Transverse colon (tissue), 4 donors: ENCODE measurements around the gene ROBO1. TPM values are rescaled to one million over a fixed set of nuclear protein-coding genes. Genes with fewer than 3 reads are reported as not detected.

Experiments used
- DNase-seq: peaks from one replicate; pipeline ENCODE4 v3.0.0-alpha.2; 2019
- H3K27ac ChIP-seq, 4 donors: fragments of 200-600 bp; sonication (generic); 2 replicates each; pipeline ENCODE4 v1.5.1; 2016 to 2018; ENCODE audit warnings: inconsistent platforms in 4 of 4
- H3K27me3 ChIP-seq: fragments of 200-600 bp; sonication (generic); 2 replicates; pipeline ENCODE4 v1.5.1; 2017; ENCODE audit warnings: inconsistent platforms
- H3K36me3 ChIP-seq, 4 donors: fragments of 200-600 bp; sonication (generic); 2 replicates each; pipeline ENCODE4 v1.5.1; 2017 to 2019; ENCODE audit warnings: inconsistent platforms in 4 of 4
- H3K4me1 ChIP-seq, 4 donors: fragments of 200-600 bp; sonication (generic); 2 replicates each; pipeline ENCODE4 v1.5.1; 2017 to 2020; ENCODE audit warnings: inconsistent platforms in 4 of 4
- H3K4me3 ChIP-seq, 4 donors: fragments of 200-600 bp; sonication (generic); 1 replicate in 1 of 4; 2 replicates in 3 of 4; pipeline versions ENCODE4 v1.5.1 to v1.6.1; 2017 to 2019; ENCODE audit warnings: inconsistent platforms in 4 of 4
- H3K9me3 ChIP-seq, 2 donors: fragments of 200-600 bp; sonication (generic); 2 replicates each; pipeline ENCODE4 v1.5.1; 2017 to 2019; ENCODE audit warnings: inconsistent platforms in 2 of 2
- EP300 ChIP-seq: sonication (generic); formaldehyde crosslinking; IDR thresholded peaks from one replicate; pipeline ENCODE4 v1.6.1; 2017; ENCODE audit warnings: antibody characterized with exemption, low read depth
- POLR2A ChIP-seq: fragments of 450-650 bp; IDR thresholded peaks from one replicate; pipeline ENCODE4 v1.6.1; 2016; ENCODE audit warnings: antibody characterized with exemption, mild to moderate bottlenecking, moderate library complexity
- POLR2AphosphoS5 ChIP-seq, 3 donors: sonication (generic); formaldehyde crosslinking; IDR thresholded peaks; one replicate each; pipeline ENCODE4 v1.6.1; 2016; ENCODE audit warnings: antibody characterized with exemption in 3 of 3
- WGBS, 2 donors: methylation state at CpG; one replicate each; pipeline ENCODE4 v1.1.5; 2018; ENCODE audit warnings: low coverage in 1 of 2; 5-methylcytosine and 5-hydroxymethylcytosine counted together
- in situ Hi-C, 4 donors: fragments of 200-750 bp; cut with MboI; loops; one replicate each; pipeline versions ENCODE4 v1.15.0 to v1.15.1; 2017; ENCODE audit warnings: low sequenced_read_pairs in 3 of 4, low pct_ligation_motif_present in 1 of 4, low pct_unique_long_range_greater_than_20kb in 1 of 4
- intact Hi-C: fragments of 100-400 bp; cut with DNase I; formaldehyde crosslinking; loops from one replicate; pipeline ENCODE4 v1.15.1; 2023; ENCODE audit warnings: low total_unique reads
- total RNA-seq, 4 donors: library from RNA; depleted of rRNA; stranded (reverse); fragments of >200 nt; gene quantifications; one replicate each; pipeline ENCODE4 v1.1.0, GENCODE V29; 2016
- TF ChIP-seq, protein P1 (sequence below), 5 experiments: fragments of 200-600 bp in 3 of 5; fragments of 450-650 bp in 2 of 5; sonication (generic) in 3 of 5; IDR thresholded peaks; 1 replicate in 2 of 5; 2 replicates in 3 of 5; pipeline ENCODE4 v1.5.1; 2016 to 2017; ENCODE audit warnings: antibody characterized with exemption in 5 of 5, inconsistent platforms in 3 of 5, mild to moderate bottlenecking in 2 of 5, moderate library complexity in 1 of 5

The ROBO1 gene
- total RNA-seq, 4 donors from 2014 or later: 7.6 to 68.7 (median 9.1) TPM

DNA sequence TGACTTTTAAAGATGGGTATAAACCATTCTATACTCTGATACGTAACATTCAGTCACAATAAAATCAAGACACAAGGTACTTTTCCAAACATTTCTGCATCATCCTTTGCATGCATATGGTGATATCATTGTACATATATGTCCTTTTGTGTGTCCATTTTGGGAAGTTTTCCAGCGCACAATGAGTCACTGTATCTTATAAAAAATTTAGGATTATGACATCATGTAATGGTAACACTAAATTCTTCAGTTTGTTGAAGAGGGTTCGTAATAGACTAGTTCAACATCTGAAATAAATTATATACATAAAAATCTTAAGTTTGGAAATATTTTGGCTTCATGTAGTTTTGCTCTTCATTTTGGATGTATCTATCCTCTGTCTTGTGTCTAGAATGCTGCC is 480.9 kb downstream of the ROBO1 start:
- intact Hi-C loops (no loop called here), in situ Hi-C loops (no loop called here)
- no peaks in the 10 kb centered on the region for H3K36me3 ChIP-seq
- 89 to 93% methylated on average over 3 of the region's 3 CpGs for WGBS, 2 donors
- TF ChIP-seq POLR2AphosphoS5 (IDR thresholded peaks at IDR 0.05) (no peak), EP300 (no peak), POLR2A (no peak)
- TF ChIP-seq, protein P1, sequence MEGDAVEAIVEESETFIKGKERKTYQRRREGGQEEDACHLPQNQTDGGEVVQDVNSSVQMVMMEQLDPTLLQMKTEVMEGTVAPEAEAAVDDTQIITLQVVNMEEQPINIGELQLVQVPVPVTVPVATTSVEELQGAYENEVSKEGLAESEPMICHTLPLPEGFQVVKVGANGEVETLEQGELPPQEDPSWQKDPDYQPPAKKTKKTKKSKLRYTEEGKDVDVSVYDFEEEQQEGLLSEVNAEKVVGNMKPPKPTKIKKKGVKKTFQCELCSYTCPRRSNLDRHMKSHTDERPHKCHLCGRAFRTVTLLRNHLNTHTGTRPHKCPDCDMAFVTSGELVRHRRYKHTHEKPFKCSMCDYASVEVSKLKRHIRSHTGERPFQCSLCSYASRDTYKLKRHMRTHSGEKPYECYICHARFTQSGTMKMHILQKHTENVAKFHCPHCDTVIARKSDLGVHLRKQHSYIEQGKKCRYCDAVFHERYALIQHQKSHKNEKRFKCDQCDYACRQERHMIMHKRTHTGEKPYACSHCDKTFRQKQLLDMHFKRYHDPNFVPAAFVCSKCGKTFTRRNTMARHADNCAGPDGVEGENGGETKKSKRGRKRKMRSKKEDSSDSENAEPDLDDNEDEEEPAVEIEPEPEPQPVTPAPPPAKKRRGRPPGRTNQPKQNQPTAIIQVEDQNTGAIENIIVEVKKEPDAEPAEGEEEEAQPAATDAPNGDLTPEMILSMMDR (IDR thresholded peaks at IDR 0.05): no peak
- no peaks in the 10 kb centered on the region for H3K4me1 ChIP-seq
- DNase-seq: no peak
- no peaks in the 10 kb centered on the region for H3K9me3 ChIP-seq
- no peak overlapping the region for H3K4me3 ChIP-seq
- H3K27me3 ChIP-seq: no peaks in the 10 kb centered on the region
- no peak overlapping the region for H3K27ac ChIP-seq

DNA sequence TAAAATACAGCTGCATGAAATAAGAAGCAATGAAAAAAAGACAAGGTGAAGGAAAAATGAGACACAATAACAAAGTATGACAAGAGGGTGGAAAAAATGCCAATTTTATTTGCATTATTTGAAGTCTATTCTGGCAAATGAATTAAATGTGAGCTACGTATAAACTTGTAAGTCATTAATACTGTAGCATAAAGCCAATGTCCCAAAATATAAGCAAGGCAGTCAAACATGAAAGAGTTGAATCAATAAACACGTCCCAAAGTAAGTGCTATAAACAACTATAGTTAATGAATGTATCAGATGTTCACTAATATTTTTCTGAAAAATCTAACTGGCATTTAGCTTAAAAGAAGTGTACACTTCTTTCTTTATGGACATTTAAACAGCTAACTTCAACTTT is 481.9 kb downstream of the ROBO1 start:
- intact Hi-C loops (no loop called here), in situ Hi-C loops (no loop called here)
- no peak for TF ChIP-seq POLR2A
- no peak for TF ChIP-seq POLR2AphosphoS5 (IDR thresholded peaks at IDR 0.05)
- TF ChIP-seq, protein P1 (IDR thresholded peaks at IDR 0.05): no peak
- no peak for TF ChIP-seq EP300
- Histone ChIP-seq H3K27ac (no peak overlapping the region), H3K4me3 (no peak overlapping the region), H3K4me1 (no peaks in the 10 kb centered on the region), H3K9me3 (no peaks in the 10 kb centered on the region), H3K36me3 (no peaks in the 10 kb centered on the region), H3K27me3 (no peaks in the 10 kb centered on the region)
- 63 to 64% methylated on average over 2 of the region's 2 CpGs for WGBS, 2 donors
- DNase-seq: no peak

DNA sequence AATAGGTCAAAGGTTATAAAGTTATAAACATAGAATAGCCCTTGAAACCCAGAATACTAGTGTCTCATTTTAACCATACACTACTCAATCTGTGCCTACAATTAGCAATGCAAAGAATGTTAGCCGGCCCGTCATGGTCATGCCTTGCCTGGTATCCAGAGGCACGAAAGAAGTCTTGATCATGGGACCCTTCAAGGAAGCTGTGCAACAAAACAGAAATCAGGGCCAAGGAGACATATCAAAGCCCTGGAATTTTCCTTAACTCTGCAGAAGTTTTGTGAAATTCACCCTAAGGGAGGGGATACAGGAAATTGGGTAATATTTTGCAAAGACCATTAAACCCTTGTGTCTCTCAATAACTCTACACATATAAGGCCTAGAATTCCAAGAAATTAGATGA is 482.4 kb downstream of the ROBO1 start:
- in situ Hi-C loops: no loop called here
- WGBS, 2 donors: 84 to 90% methylated on average over 3 of the region's 3 CpGs
- Histone ChIP-seq H3K27ac (no peak overlapping the region), H3K36me3 (no peaks in the 10 kb centered on the region), H3K4me1 (no peaks in the 10 kb centered on the region), H3K27me3 (no peaks in the 10 kb centered on the region), H3K9me3 (no peaks in the 10 kb centered on the region), H3K4me3 (no peak overlapping the region)
- TF ChIP-seq POLR2A (no peak), EP300 (no peak), POLR2AphosphoS5 (IDR thresholded peaks at IDR 0.05) (no peak)
- TF ChIP-seq, protein P1 (IDR thresholded peaks at IDR 0.05): no peak
- intact Hi-C loops: no loop called here
- no peak for DNase-seq

DNA sequence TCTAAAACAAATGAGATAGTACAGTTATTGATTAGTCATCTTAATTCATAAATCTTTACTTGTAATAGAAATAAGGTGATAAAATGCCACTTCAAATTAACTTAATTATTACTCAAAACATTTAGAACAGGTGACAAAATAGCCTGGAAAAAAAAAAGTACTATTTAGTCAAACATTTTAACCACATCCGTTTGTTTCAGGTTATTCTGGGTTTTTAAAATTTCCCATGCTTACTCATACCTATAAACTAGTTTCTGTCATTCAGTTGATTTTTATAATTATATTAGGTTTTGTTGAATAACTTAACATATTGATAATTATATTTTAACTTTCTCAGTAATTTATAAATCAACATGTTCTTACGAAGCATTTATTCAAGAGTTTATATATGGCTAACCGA is 483.0 kb downstream of the ROBO1 start:
- intact Hi-C loops (no loop called here), in situ Hi-C loops (no loop called here)
- no peak for DNase-seq
- H3K9me3 ChIP-seq: no peaks in the 10 kb centered on the region
- no peaks in the 10 kb centered on the region for H3K4me1 ChIP-seq
- H3K27me3 ChIP-seq: no peaks in the 10 kb centered on the region
- H3K36me3 ChIP-seq: no peaks in the 10 kb centered on the region
- 65 to 69% methylated on average over 3 of the region's 3 CpGs for WGBS, 2 donors
- no peak overlapping the region for H3K4me3 ChIP-seq
- TF ChIP-seq EP300: no peak
- TF ChIP-seq, protein P1 (IDR thresholded peaks at IDR 0.05): no peak
- TF ChIP-seq POLR2AphosphoS5 (IDR thresholded peaks at IDR 0.05): no peak
- no peak for TF ChIP-seq POLR2A
- H3K27ac ChIP-seq: no peak overlapping the region
